Germinal center (tissue), 1 donor: ENCODE results near the gene CCDC32.
A peak's percentile ranks its signal among the peaks of the same experiment; 100 is the strongest.

Experiments used
- DNase-seq: peaks from one replicate; pipeline ENCODE4 v3.0.0; 2012; ENCODE audit warnings: mixed read lengths, low spot score

The CCDC32 gene

GRCh38 chr15:40511472-40512133 is 53.2 kb downstream of the CCDC32 start:
- DNase-seq, result peak; percentile 58

DNA sequence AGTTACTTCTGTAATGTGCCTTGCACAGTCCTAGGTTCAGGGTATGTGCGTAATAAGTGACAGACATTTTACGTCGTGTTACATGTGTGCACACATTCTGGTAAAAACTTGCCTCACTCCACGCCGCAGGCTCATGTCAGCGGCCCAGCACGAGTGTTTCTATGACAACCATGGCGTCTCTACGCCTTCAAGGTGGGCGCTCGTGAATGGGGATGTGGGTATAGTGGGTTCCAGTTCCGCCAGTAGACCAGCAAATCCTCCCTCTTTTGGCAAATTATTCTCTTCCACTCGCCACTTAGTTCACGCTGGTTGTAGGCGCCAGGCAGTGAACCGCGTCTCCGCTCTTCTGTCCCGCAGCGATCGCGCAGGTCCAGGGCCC is 53.8 kb downstream of the CCDC32 start:
- DNase-seq, result peak; percentile 71

DNA sequence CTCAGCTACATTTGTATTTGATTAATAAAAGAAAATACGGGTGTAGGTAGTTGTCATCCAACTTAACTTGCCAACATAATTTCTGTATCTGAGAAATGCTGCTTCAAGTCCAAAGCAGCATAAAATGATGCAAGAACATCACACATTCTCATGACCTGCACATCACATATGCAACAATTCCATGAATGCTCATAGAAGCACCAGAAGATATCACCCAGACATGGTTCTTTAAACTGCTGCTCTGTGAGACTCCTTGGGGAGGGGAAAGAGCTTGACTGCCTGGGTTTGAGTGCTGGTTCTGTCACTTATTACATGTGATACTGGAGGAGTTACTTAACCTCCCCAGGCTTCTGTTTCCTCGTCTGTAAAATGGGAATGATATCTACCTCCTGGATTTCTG is 54.6 kb downstream of the CCDC32 start:
- DNase-seq, result no peak

- DNase-seq, result no peak
Measured at GRCh38 chr15:40508216-40508615, 56.6 kb downstream of the CCDC32 start.

- peak; percentile 65 for DNase-seq
Measured at GRCh38 chr15:40506964-40507571, 57.8 kb downstream of the CCDC32 start.
